ENCODE measurements around the gene SLC15A4. TPM values are rescaled to one million over a fixed set of nuclear protein-coding genes. Genes with fewer than 3 reads are reported as not detected.

Gene SLC15A4
- total and polyA plus RNA-seq, 2 donors (not counting 3 experiments of a cell fraction or from before 2014, with no cell fraction given): 19.6 to 24.5 TPM

DNA sequence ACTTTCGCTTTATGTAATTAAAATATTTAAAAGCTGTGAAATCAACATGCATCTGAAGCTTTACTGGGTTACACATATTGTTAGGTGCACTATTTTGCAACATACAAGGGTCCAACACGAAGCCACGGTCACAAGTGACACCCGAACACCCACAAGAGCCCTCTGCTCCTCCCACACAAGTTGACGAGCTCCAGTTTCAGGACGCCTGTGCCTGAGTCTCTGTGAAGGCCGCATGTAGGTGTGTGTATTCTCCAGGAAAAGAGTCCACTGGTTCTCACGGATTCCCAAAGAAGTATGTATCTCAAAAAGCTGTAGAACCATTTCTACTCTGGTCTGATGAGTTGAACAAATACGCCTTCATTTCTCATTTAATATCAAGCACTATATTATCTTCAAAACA, 12.0 kb downstream of the SLC15A4 start:
- no peak for FAIRE-seq
- peaks cover 67% of the 10 kb centered on the region for H3K79me2 ChIP-seq (ENCODE audit: control insufficient read depth, insufficient read depth, low read length)
- intact Hi-C loops (cut with micrococcal nuclease): no loop called here
- peaks cover 9 to 21% of the 10 kb centered on the region in 2 experiments for H3K36me3 ChIP-seq (ENCODE audit: control insufficient read depth in 2 of 2, extremely low read depth in 1 of 2, insufficient read depth in 2 of 2, low read length in 2 of 2)
- H3K9ac ChIP-seq (replicated peaks; ENCODE audit: extremely low read depth, insufficient read depth, low read length): no peak overlapping the region
- no TSS peak for BruUV-seq (replicated peaks)
- H2AFZ ChIP-seq (ENCODE audit: low read depth, low read length): no peak overlapping the region
- no peaks in the 10 kb centered on the region for H3K27me3 ChIP-seq (ENCODE audit: control insufficient read depth in 2 of 2, insufficient read depth in 2 of 2, low read length in 2 of 2)
- no peak for TF ChIP-seq POLR2AphosphoS5 (IDR thresholded peaks at IDR 0.05; ENCODE audit: insufficient read depth, low read depth, low read length)
- TF ChIP-seq, protein P1, sequence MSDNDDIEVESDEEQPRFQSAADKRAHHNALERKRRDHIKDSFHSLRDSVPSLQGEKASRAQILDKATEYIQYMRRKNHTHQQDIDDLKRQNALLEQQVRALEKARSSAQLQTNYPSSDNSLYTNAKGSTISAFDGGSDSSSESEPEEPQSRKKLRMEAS (IDR thresholded peaks at IDR 0.05; ENCODE audit: insufficient read depth, insufficient read length): no peak
- no peaks in the 10 kb centered on the region for H3K9me1 ChIP-seq (replicated peaks; ENCODE audit: control insufficient read depth, extremely low read depth, insufficient read depth, low read length)
- H3K4me2 ChIP-seq (ENCODE audit: insufficient read depth, low read length): no peak overlapping the region
- no peak overlapping the region for H3K4me3 ChIP-seq (replicated peaks in 1 of 3; ENCODE audit: insufficient read depth in 1 of 3, low read depth in 1 of 3, low read length in 3 of 3)
- no peaks in the 10 kb centered on the region for H3K9me3 ChIP-seq (replicated peaks; ENCODE audit: control insufficient read depth, insufficient read depth, low read length)
- no peaks in the 10 kb centered on the region for H3K4me1 ChIP-seq (ENCODE audit: control insufficient read depth, extremely low read depth, insufficient read depth, low read length)
- dilution Hi-C loops (cut with MboI; ENCODE audit: extremely low pct_ligation_motif_present, low sequenced_read_pairs): no loop called here
- ChIA-PET POLR2A (no interaction called here), CTCF (no interaction called here)
- H4K20me1 ChIP-seq (replicated peaks; ENCODE audit: control insufficient read depth, extremely low read depth, insufficient read depth, low read length): peaks cover 4% of the 10 kb centered on the region
- H3K27ac ChIP-seq (ENCODE audit: insufficient read depth, low read depth, low read length): no peak overlapping the region
- DNase-seq (ENCODE audit: low read depth, low spot score): no peak

DNA sequence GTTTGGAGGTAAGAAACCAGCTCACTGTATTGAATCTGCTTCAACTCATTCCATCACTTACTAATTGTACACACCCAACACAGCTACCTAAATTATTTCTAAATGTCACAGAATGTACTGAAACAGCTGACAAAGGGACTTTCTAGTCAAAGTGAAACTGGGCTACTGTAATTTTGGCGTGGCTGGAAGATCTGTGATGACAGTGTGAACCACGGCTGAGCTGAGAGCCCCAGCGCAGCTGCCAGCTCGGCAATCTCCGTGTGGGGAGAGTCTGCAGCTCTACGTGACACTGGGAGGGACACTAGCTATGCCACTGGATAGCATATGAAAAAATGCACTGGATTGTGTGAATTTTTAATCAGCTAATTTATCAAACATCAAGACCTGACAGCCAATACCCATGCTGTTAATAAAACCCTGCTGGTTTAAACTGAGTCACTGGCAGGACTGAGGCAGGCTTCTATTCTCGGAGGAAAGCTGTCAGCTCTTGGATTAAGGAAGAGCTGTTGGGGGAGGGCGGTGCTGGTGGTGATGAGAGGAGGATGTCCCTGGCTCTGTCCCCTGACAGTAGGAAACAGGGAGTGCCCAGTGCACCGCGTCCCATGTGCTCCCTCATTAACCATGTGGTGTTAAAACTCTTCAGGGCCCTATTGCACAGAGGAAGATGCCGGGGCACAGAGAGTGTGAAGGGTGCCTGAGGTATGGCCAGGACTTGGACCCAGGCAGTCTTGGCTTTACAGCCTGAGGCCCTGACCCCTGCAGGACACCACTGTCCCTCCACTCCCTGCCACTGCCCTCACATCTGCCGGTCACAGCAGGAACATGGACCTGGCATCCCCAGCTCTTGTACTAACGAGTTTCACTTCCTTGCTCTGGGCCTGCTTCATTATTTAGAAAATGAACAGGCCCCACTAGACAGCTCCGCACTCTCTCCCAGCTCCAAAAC, 13.3 kb downstream of the SLC15A4 start:
- Histone ChIP-seq H4K20me1 (replicated peaks; ENCODE audit: control insufficient read depth, extremely low read depth, insufficient read depth, low read length) (peaks cover 4% of the 10 kb centered on the region), H3K4me2 (ENCODE audit: insufficient read depth, low read length) (no peak overlapping the region), H3K27me3 (ENCODE audit: control insufficient read depth in 2 of 2, insufficient read depth in 2 of 2, low read length in 2 of 2) (no peaks in the 10 kb centered on the region), H3K27ac (ENCODE audit: insufficient read depth, low read depth, low read length) (no peak overlapping the region), H3K9me3 (replicated peaks; ENCODE audit: control insufficient read depth, insufficient read depth, low read length) (no peaks in the 10 kb centered on the region), H2AFZ (ENCODE audit: low read depth, low read length) (no peak overlapping the region), H3K36me3 (ENCODE audit: control insufficient read depth in 2 of 2, extremely low read depth in 1 of 2, insufficient read depth in 2 of 2, low read length in 2 of 2) (peaks cover 9 to 21% of the 10 kb centered on the region in 2 experiments), H3K79me2 (ENCODE audit: control insufficient read depth, insufficient read depth, low read length) (peaks cover 54% of the 10 kb centered on the region), H3K4me3 (replicated peaks in 1 of 3; ENCODE audit: insufficient read depth in 1 of 3, low read depth in 1 of 3, low read length in 3 of 3) (no peak overlapping the region), H3K4me1 (ENCODE audit: control insufficient read depth, extremely low read depth, insufficient read depth, low read length) (no peaks in the 10 kb centered on the region), H3K9ac (replicated peaks; ENCODE audit: extremely low read depth, insufficient read depth, low read length) (no peak overlapping the region), H3K9me1 (replicated peaks; ENCODE audit: control insufficient read depth, extremely low read depth, insufficient read depth, low read length) (no peaks in the 10 kb centered on the region)
- FAIRE-seq (no peak), DNase-seq (ENCODE audit: low read depth, low spot score) (no peak)
- dilution Hi-C loops (cut with MboI; ENCODE audit: extremely low pct_ligation_motif_present, low sequenced_read_pairs): no loop called here
- no TSS peak for BruUV-seq (replicated peaks)
- intact Hi-C loops (cut with micrococcal nuclease): no loop called here
- TF ChIP-seq FOS (IDR thresholded peaks at IDR 0.05; ENCODE audit: borderline replicate concordance, insufficient read depth, low read length) (no peak), GATA2 (IDR thresholded peaks at IDR 0.05; ENCODE audit: insufficient read depth, insufficient read length, low read depth, low read length) (no peak), POLR2AphosphoS5 (IDR thresholded peaks at IDR 0.05; ENCODE audit: insufficient read depth, low read depth, low read length) (no peak), POLR2A (IDR thresholded peaks at IDR 0.05; ENCODE audit: low read depth, low read length) (no peak)
- ChIA-PET POLR2A (no interaction called here), CTCF (interaction anchor here (1.1 to 1.5 kb wide), 3 partner anchors 12 to 26 kb away, joined by 3 to 6 read pairs (median 5); no protein-coding TSS in a partner anchor)

Data from endothelial cell of umbilical vein (primary cell).